Measurements from ENCODE around the gene FGD1.

DNA sequence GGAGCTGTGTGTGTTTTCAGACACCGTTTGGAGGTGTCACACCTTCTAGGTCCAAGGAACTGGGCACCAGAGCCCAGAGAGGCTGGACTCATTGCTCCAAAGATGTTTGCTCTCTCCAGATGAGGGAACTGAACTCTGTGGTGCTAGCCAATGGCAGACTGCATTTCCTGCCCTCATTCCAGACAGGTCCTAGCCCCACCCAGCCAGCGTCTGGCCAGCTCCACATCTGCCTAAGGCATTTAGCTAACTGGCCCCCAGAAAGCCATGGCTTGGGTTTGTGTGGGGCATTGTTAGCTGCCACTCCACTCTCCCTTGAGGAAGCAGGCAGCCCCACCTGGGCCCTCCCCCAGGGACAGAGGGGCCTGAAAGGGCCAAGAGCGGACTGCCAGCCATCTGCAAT lies 11.4 kb downstream of the FGD1 start:
- TF ChIP-seq, protein P1, sequence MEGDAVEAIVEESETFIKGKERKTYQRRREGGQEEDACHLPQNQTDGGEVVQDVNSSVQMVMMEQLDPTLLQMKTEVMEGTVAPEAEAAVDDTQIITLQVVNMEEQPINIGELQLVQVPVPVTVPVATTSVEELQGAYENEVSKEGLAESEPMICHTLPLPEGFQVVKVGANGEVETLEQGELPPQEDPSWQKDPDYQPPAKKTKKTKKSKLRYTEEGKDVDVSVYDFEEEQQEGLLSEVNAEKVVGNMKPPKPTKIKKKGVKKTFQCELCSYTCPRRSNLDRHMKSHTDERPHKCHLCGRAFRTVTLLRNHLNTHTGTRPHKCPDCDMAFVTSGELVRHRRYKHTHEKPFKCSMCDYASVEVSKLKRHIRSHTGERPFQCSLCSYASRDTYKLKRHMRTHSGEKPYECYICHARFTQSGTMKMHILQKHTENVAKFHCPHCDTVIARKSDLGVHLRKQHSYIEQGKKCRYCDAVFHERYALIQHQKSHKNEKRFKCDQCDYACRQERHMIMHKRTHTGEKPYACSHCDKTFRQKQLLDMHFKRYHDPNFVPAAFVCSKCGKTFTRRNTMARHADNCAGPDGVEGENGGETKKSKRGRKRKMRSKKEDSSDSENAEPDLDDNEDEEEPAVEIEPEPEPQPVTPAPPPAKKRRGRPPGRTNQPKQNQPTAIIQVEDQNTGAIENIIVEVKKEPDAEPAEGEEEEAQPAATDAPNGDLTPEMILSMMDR (conservative IDR thresholded peaks at IDR 0.05) = no peak
- no peak for TF ChIP-seq EZH2 (IDR thresholded peaks at IDR 0.05; ENCODE audit: low read depth)
